Motor neuron (in vitro differentiated cells): ENCODE data around the gene GREB1. TPM values are rescaled to one million over a fixed set of nuclear protein-coding genes. Genes with fewer than 3 reads are reported as not detected.

ENCODE experiments used
- ATAC-seq, 8 experiments: fragments of 200-7000 bp; cut with Tn5 transposase; replicated peaks in 6 of 8; 2 replicates each; pipeline ENCODE4 v1.8.0; 2021; ENCODE audit warnings: mild to moderate bottlenecking in 8 of 8, moderate library complexity in 8 of 8
- H3K27ac ChIP-seq, 2 donors: fragments of 250-450 bp; sonication (Bioruptor Pico); 2 replicates each; pipeline ENCODE4 v1.9.0; 2021; ENCODE audit warnings: antibody characterized with exemption in 2 of 2, mild to moderate bottlenecking in 2 of 2, moderate library complexity in 1 of 2
- H3K4me1 ChIP-seq, 2 donors: fragments of 250-450 bp; sonication (Bioruptor Pico); replicated peaks in 1 of 2; 2 replicates each; pipeline ENCODE4 v1.6.1; 2021; ENCODE audit warnings: antibody characterized with exemption in 2 of 2, mild to moderate bottlenecking in 2 of 2, moderate library complexity in 1 of 2
- H3K4me3 ChIP-seq, 5 donors: fragments of 250-450 bp; sonication (Bioruptor Pico); 2 replicates each; pipeline ENCODE4 v1.9.0; 2021; ENCODE audit warnings: antibody characterized with exemption in 5 of 5, mild to moderate bottlenecking in 5 of 5, moderate library complexity in 4 of 5
- WGBS, 10 experiments: fragments of 450-650 bp; shearing (Covaris generic); methylation state at CpG; one replicate each; pipeline ENCODE4 v1.0.0; 2022; 5-methylcytosine and 5-hydroxymethylcytosine counted together
- in situ Hi-C, 9 experiments: fragments of 400-800 bp; cut with MboI; loops; one replicate each; pipeline ENCODE4 v1.15.0; 2021; ENCODE audit warnings: low sequenced_read_pairs in 9 of 9, low pct_unique_long_range_greater_than_20kb in 2 of 9; ENCODE audit not compliant: unreplicated experiment in 9 of 9
- total RNA-seq, 8 experiments: library from RNA; unstranded; fragments of 300-600 nt; gene quantifications; 2 replicates each; pipeline versions ENCODE4 v1.2.3 to v1.2.4, GENCODE V29; 2022

The GREB1 gene
- total RNA-seq, 8 experiments from 2014 or later, result 1.1 to 78.6 (median 16.0) TPM

- Histone ChIP-seq H3K4me1 (peaks cover 0 to 6% of the 10 kb centered on the region in 2 donors), H3K4me3 (no peak overlapping the region), H3K27ac (no peak overlapping the region)
- ATAC-seq, result no peak
- in situ Hi-C loops, result loop anchor here in 4 of 9 experiments (25.0 kb wide), 3 partner anchors 110 to 760 kb away; a partner anchor contains a TSS
- 60 to 83% (median 77%) methylated on average over 2 to 5 of the region's 10 CpGs; no CpG with 5 or more reads in 5 of the 10 experiments for WGBS, 10 experiments
Observed at GRCh38 chr2:11597538-11598225, 63.8 kb downstream of the GREB1 start.

GRCh38 chr2:11598228-11598731 is 64.4 kb downstream of the GREB1 start:
- ATAC-seq, result peak in 2 of 8 experiments; percentile 41 to 50
- WGBS, 10 experiments, result 0 to 100% (median 71%) methylated on average over 1 to 6 of the region's 9 CpGs; no CpG with 5 or more reads in 1 of the 10 experiments
- no peak overlapping the region for H3K4me3 ChIP-seq
- in situ Hi-C loops, result loop anchor here in 4 of 9 experiments (25.0 kb wide), 3 partner anchors 111 to 761 kb away; a partner anchor contains a TSS
- H3K4me1 ChIP-seq, result peaks cover 0 to 10% of the 10 kb centered on the region in 2 donors
- H3K27ac ChIP-seq, result no peak overlapping the region

- ATAC-seq, result peak in 6 of 8 experiments; percentile 44 to 93 (median 60)
- Histone ChIP-seq H3K4me3 (no peak overlapping the region), H3K27ac (no peak overlapping the region), H3K4me1 (peaks cover 0 to 10% of the 10 kb centered on the region in 2 donors)
- in situ Hi-C loops, result no loop called here
- 40 to 100% (median 68%) methylated on average over 1 to 7 of the region's 7 CpGs for WGBS, 10 experiments
Observed at GRCh38 chr2:11602563-11603204, 68.8 kb downstream of the GREB1 start.

GRCh38 chr2:11610624-11611242 is 76.9 kb downstream of the GREB1 start:
- 67 to 100% (median 89%) methylated on average over 1 to 7 of the region's 38 CpGs; no CpG with 5 or more reads in 5 of the 10 experiments for WGBS, 10 experiments
- no peaks in the 10 kb centered on the region for H3K4me1 ChIP-seq
- H3K27ac ChIP-seq, result no peak overlapping the region
- ATAC-seq, result no peak
- in situ Hi-C loops, result no loop called here
- H3K4me3 ChIP-seq, result no peak overlapping the region

GRCh38 chr2:11611251-11611650 is 77.4 kb downstream of the GREB1 start:
- in situ Hi-C loops, result no loop called here
- no peak for ATAC-seq
- Histone ChIP-seq H3K4me1 (no peaks in the 10 kb centered on the region), H3K4me3 (no peak overlapping the region), H3K27ac (no peak overlapping the region)
- WGBS, 10 experiments, result 83 to 100% (median 96%) methylated on average over 2 to 4 of the region's 5 CpGs; no CpG with 5 or more reads in 5 of the 10 experiments

GRCh38 chr2:11612553-11613215 is 78.8 kb downstream of the GREB1 start:
- no peak for ATAC-seq
- 73 to 100% (median 90%) methylated on average over 1 to 9 of the region's 20 CpGs; no CpG with 5 or more reads in 2 of the 10 experiments for WGBS, 10 experiments
- in situ Hi-C loops, result no loop called here
- Histone ChIP-seq H3K27ac (no peak overlapping the region), H3K4me1 (no peaks in the 10 kb centered on the region), H3K4me3 (no peak overlapping the region)

- in situ Hi-C loops, result no loop called here
- H3K4me3 ChIP-seq, result no peak overlapping the region
- H3K4me1 ChIP-seq, result no peaks in the 10 kb centered on the region
- WGBS, 10 experiments, result 50 to 100% (median 89%) methylated on average over 1 to 5 of the region's 5 CpGs; no CpG with 5 or more reads in 1 of the 10 experiments
- ATAC-seq, result no peak
- no peak overlapping the region for H3K27ac ChIP-seq
Observed at GRCh38 chr2:11613297-11613696, 79.5 kb downstream of the GREB1 start.

GRCh38 chr2:11615209-11615608 is 81.4 kb downstream of the GREB1 start:
- ATAC-seq, result no peak
- no peak overlapping the region for H3K4me3 ChIP-seq
- 0 to 93% (median 59%) methylated on average over 1 to 3 of the region's 3 CpGs; no CpG with 5 or more reads in 5 of the 10 experiments for WGBS, 10 experiments
- in situ Hi-C loops, result no loop called here
- no peaks in the 10 kb centered on the region for H3K4me1 ChIP-seq
- no peak overlapping the region for H3K27ac ChIP-seq

- no peaks in the 10 kb centered on the region for H3K4me1 ChIP-seq
- in situ Hi-C loops, result no loop called here
- H3K27ac ChIP-seq, result no peak overlapping the region
- H3K4me3 ChIP-seq, result no peak overlapping the region
- 40 to 96% (median 69%) methylated on average over 1 to 5 of the region's 14 CpGs; no CpG with 5 or more reads in 4 of the 10 experiments for whole genome bisulfite sequencing, 10 experiments
- no peak for ATAC-seq
Observed at GRCh38 chr2:11616097-11616687, 82.3 kb downstream of the GREB1 start.

- Histone ChIP-seq H3K4me3 (no peak overlapping the region), H3K27ac (no peak overlapping the region), H3K4me1 (no peaks in the 10 kb centered on the region)
- in situ Hi-C loops, result no loop called here
- no peak for ATAC-seq
- 0 to 100% (median 80%) methylated on average over 1 to 7 of the region's 19 CpGs; no CpG with 5 or more reads in 3 of the 10 experiments for WGBS, 10 experiments
Observed at GRCh38 chr2:11616851-11617415, 83.1 kb downstream of the GREB1 start.

- no peaks in the 10 kb centered on the region for H3K4me1 ChIP-seq
- 67% methylated on average over 7 of the region's 14 CpGs; no CpG with 5 or more reads in 9 of the 10 experiments for WGBS, 10 experiments
- H3K27ac ChIP-seq, result no peak overlapping the region
- in situ Hi-C loops, result no loop called here
- ATAC-seq, result no peak
- H3K4me3 ChIP-seq, result no peak overlapping the region
Observed at GRCh38 chr2:11617527-11617926, 83.7 kb downstream of the GREB1 start.
